PC-3 (cell line): ENCODE data around the gene TMEM37. TPM values are rescaled to one million over a fixed set of nuclear protein-coding genes. Genes with fewer than 3 reads are reported as not detected.

Source experiments
- ATAC-seq: fragments of 200-7000 bp; cut with Tn5 transposase; 2 replicates; pipeline ENCODE4 v1.9.1; 2020; ENCODE audit warnings: mild to moderate bottlenecking, moderate library complexity
- BruUV-seq: library from RNA; stranded (reverse); fragments of 400-500 nt; replicated peaks from 2 replicates; lab custom pipeline; 2021; lab: Mats Ljungman, UMichigan
- CTCF ChIA-PET: fragments of 300-600 bp; sonication (Branson Sonifier 250); formaldehyde crosslinking; loops from one replicate; lab custom pipeline; 2022; ENCODE audit warnings: antibody characterized with exemption; lab: Charles Lee
- POLR2A ChIA-PET: fragments of 300-600 bp; sonication (Branson Sonifier 250); formaldehyde crosslinking; loops from one replicate; lab custom pipeline; 2022; ENCODE audit warnings: antibody characterized with exemption; ENCODE audit not compliant: unreplicated experiment; lab: Charles Lee
- DNase-seq: peaks from one replicate; pipeline ENCODE4 v3.0.0-alpha.2; 2015
- H2AFZ ChIP-seq: fragments of 300-600 bp; sonication (generic); 2 replicates; pipeline ENCODE4 v1.6.0; 2016; ENCODE audit warnings: antibody characterized with exemption, low read length
- H3F3A ChIP-seq: fragments of 300-600 bp; sonication (generic); one replicate; pipeline ENCODE4 v1.6.0; 2017; ENCODE audit warnings: antibody characterized with exemption, low read length, control low read depth, mild to moderate bottlenecking; ENCODE audit not compliant: unreplicated experiment
- H3K27ac ChIP-seq: fragments of 300-600 bp; sonication (generic); 2 replicates; pipeline ENCODE4 v1.5.1; 2016; ENCODE audit warnings: mild to moderate bottlenecking, low read length
- H3K27me3 ChIP-seq: fragments of 300-600 bp; sonication (generic); 2 replicates; pipeline ENCODE4 v1.6.1; 2016; ENCODE audit warnings: low read length, mixed read lengths
- H3K36me3 ChIP-seq: fragments of 300-600 bp; sonication (generic); 2 replicates; pipeline ENCODE4 v1.6.1; 2016; ENCODE audit warnings: low read depth, mixed run types, low read length, mixed read lengths
- H3K4me1 ChIP-seq: fragments of 300-600 bp; sonication (generic); 2 replicates; pipeline ENCODE4 v1.5.1; 2016; ENCODE audit warnings: low read length; ENCODE audit not compliant: insufficient read depth
- H3K4me2 ChIP-seq: fragments of 300-600 bp; sonication (generic); 2 replicates; pipeline ENCODE4 v1.6.0; 2016; ENCODE audit warnings: low read length
- H3K4me3 ChIP-seq: fragments of 300-600 bp; sonication (generic); 2 replicates; pipeline ENCODE4 v1.5.1; 2016; ENCODE audit warnings: mild to moderate bottlenecking, low read length, mixed read lengths
- H3K79me2 ChIP-seq: fragments of 300-600 bp; sonication (generic); 2 replicates; pipeline ENCODE4 v1.6.1; 2017; ENCODE audit warnings: low read length, mixed read lengths
- H3K9ac ChIP-seq: fragments of 300-600 bp; sonication (generic); 2 replicates; pipeline ENCODE4 v1.6.0; 2016; ENCODE audit warnings: mild to moderate bottlenecking, low read length
- H3K9me2 ChIP-seq: fragments of 300-600 bp; sonication (generic); replicated peaks from 2 replicates; pipeline ENCODE4 v1.6.1; 2016; ENCODE audit warnings: mixed run types, low read length, mixed read lengths
- H3K9me3 ChIP-seq: fragments of 300-600 bp; sonication (generic); 2 replicates; pipeline ENCODE4 v1.6.1; 2016; ENCODE audit warnings: low read length, mixed read lengths
- H4K20me1 ChIP-seq: fragments of 300-600 bp; sonication (generic); 2 replicates; pipeline ENCODE4 v1.6.1; 2016; ENCODE audit warnings: low read length, mixed read lengths
- CTCF ChIP-seq: fragments of 300-600 bp; sonication (generic); conservative IDR thresholded peaks from 2 replicates; pipeline ENCODE4 v1.5.1; 2017; ENCODE audit warnings: antibody characterized with exemption, low read depth, mild to moderate bottlenecking, low read length
- EZH2 ChIP-seq: fragments of 300-600 bp; sonication (generic); IDR thresholded peaks from one replicate; pipeline ENCODE4 v1.6.1; 2017; ENCODE audit warnings: antibody characterized with exemption, mild to moderate bottlenecking, low read length; ENCODE audit not compliant: unreplicated experiment
- EZH2phosphoT487 ChIP-seq: fragments of 300-600 bp; sonication (generic); IDR thresholded peaks from 2 replicates; pipeline ENCODE4 v1.6.1; 2018; ENCODE audit warnings: mild to moderate bottlenecking, antibody characterized with exemption, low read length, borderline replicate concordance
- intact Hi-C: fragments of 100-400 bp; cut with micrococcal nuclease; formaldehyde crosslinking; loops from 2 replicates; pipeline ENCODE4 v1.9.0; 2023
- total RNA-seq: library from RNA; depleted of rRNA; stranded (reverse); fragments of >200 nt; gene quantifications from 2 replicates; pipeline ENCODE4 v1.2.3, GENCODE V29; 2014

The TMEM37 gene
- total RNA-seq, 1 experiment from 2014 or later: 0.26 TPM

DNA sequence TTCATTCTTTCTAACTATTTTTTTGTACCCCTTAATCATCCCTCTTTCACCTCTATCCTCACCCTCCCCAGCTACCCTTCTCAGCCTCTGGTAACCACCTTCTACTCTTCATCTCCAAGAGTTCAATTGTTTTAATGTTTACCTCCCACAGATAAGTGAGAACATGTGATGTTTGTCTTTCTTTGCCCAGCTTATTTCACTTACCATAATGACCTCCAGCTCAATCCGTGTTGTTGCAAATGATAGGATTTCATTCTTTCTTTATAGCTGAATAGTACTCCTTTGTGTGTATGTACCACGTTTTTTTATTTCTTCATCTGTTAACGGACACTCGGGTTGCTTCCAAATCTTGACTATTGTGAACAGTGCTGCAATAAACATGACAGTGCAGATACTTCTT lies 22.1 kb upstream of the TMEM37 start:
- ChIA-PET POLR2A (interaction anchor here (0.5 kb wide), 1 partner anchor 182 kb away, joined by 3 read pairs; no protein-coding TSS in a partner anchor), CTCF (no interaction called here)
- H3K9me2 ChIP-seq: no peaks in the 10 kb centered on the region
- no peaks in the 10 kb centered on the region for H3K36me3 ChIP-seq
- H3K9me3 ChIP-seq: no peaks in the 10 kb centered on the region
- H3K79me2 ChIP-seq: no peaks in the 10 kb centered on the region
- no TSS peak for BruUV-seq
- ATAC-seq (no peak), DNase-seq (no peak)
- H3K27ac ChIP-seq: no peak overlapping the region
- no peak overlapping the region; the same call in 1 of the 2 replicates for H3K4me3 ChIP-seq
- peak overlapping the region; percentile 27 for H3K4me2 ChIP-seq
- no peaks in the 10 kb centered on the region for H4K20me1 ChIP-seq
- TF ChIP-seq EZH2 (no peak), CTCF (no peak), EZH2phosphoT487 (no peak)
- intact Hi-C loops: no loop called here
- no peaks in the 10 kb centered on the region for H3K4me1 ChIP-seq
- H3K9ac ChIP-seq: no peak overlapping the region
- no peaks in the 10 kb centered on the region for H3K27me3 ChIP-seq
- H3F3A ChIP-seq: no peaks in the 10 kb centered on the region
- H2AFZ ChIP-seq: no peak overlapping the region

GRCh38 chr2:119414894-119415293 lies 16.8 kb upstream of the TMEM37 start:
- Histone ChIP-seq H3K9ac (no peak overlapping the region), H3K4me3 (no peak overlapping the region), H3K27ac (no peak overlapping the region), H3K9me3 (no peaks in the 10 kb centered on the region), H3K27me3 (no peaks in the 10 kb centered on the region), H3K36me3 (no peaks in the 10 kb centered on the region), H3F3A (no peaks in the 10 kb centered on the region), H3K4me1 (no peaks in the 10 kb centered on the region), H3K79me2 (no peaks in the 10 kb centered on the region), H3K9me2 (no peaks in the 10 kb centered on the region), H4K20me1 (no peaks in the 10 kb centered on the region), H2AFZ (no peak overlapping the region), H3K4me2 (no peak overlapping the region)
- DNase-seq (no peak), ATAC-seq (no peak)
- TF ChIP-seq CTCF: no peak
- TF ChIP-seq EZH2phosphoT487: no peak
- TF ChIP-seq EZH2: no peak
- POLR2A ChIA-PET: no interaction called here
- no TSS peak for BruUV-seq
- intact Hi-C loops: no loop called here
- CTCF ChIA-PET: no interaction called here

GRCh38 chr2:119415630-119416029 lies 16.0 kb upstream of the TMEM37 start:
- Histone ChIP-seq H3K4me1 (no peaks in the 10 kb centered on the region), H3K9me3 (no peaks in the 10 kb centered on the region), H3K4me2 (no peak overlapping the region), H3K4me3 (no peak overlapping the region), H2AFZ (no peak overlapping the region), H3K27ac (no peak overlapping the region), H3K79me2 (no peaks in the 10 kb centered on the region), H3K36me3 (no peaks in the 10 kb centered on the region), H3K9me2 (no peaks in the 10 kb centered on the region), H3K27me3 (no peaks in the 10 kb centered on the region), H3F3A (no peaks in the 10 kb centered on the region), H3K9ac (no peak overlapping the region), H4K20me1 (no peaks in the 10 kb centered on the region)
- intact Hi-C loops: no loop called here
- no peak for DNase-seq
- no TSS peak for BruUV-seq
- TF ChIP-seq EZH2 (no peak), EZH2phosphoT487 (no peak), CTCF (no peak)
- ATAC-seq: no peak
- ChIA-PET POLR2A (no interaction called here), CTCF (no interaction called here)
